Measurements from ENCODE around the gene LSM3. TPM values are rescaled to one million over a fixed set of nuclear protein-coding genes. Genes with fewer than 3 reads are reported as not detected.

LSM3 gene
- total RNA-seq, 1 experiment from 2014 or later = 11.9 TPM

DNA sequence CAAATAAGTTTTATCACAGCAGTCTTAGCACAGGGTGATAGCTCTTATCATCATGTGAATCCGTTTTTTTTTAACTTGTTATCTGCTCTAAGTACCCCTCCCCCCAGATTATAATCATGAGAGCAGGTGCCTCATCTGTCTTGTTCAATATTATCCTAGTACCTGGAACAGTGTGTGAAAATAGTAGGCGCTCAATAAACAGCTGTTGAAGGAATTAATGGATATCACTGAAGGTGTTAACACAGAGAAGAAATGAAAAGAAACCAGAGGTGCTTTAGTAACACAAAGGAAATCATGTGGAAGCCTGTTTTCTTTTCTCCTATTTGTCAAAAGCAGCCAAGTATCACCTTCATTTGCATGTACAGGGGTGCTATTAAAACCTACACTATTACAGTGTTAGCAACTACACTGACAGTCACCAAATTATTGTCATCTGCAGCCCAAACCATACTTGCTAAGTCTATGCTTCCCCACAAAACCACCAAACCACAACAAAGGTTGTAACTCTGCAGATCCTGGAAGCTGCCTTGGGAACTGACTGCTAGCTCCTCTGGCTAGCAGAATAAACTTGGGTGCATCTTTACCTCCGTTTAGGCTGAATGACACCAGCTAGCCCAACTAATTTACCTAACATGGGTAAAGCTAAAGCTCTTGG, 3.1 kb upstream of the LSM3 start:
- POLR2A ChIA-PET = no interaction called here
- intact Hi-C loops (cut with micrococcal nuclease; ENCODE audit: unreplicated experiment) = no loop called here
- in situ Hi-C loops (cut with HindIII; ENCODE audit: low pct_unique_long_range_greater_than_20kb, low sequenced_read_pairs) = no loop called here
- ATAC-seq = no peak
- BruUV-seq (replicated peaks) = no TSS peak
- H3K36me3 ChIP-seq (ENCODE audit: control insufficient read depth, insufficient read depth, low read length) = peaks cover 8% of the 10 kb centered on the region
- no peaks in the 10 kb centered on the region for H3K27me3 ChIP-seq (ENCODE audit: control insufficient read depth, insufficient read depth, low read length)
- CTCF ChIA-PET = no interaction called here
- peaks cover 19% of the 10 kb centered on the region for H3K4me1 ChIP-seq (ENCODE audit: control insufficient read depth, insufficient read depth, low read length)
- no peaks in the 10 kb centered on the region for H3K9me3 ChIP-seq (ENCODE audit: control insufficient read depth, insufficient read depth, low read depth, low read length)
- no peak for DNase-seq (ENCODE audit: low read depth, low spot score)
- H3K27ac ChIP-seq (ENCODE audit: low read length) = no peak overlapping the region
- TF ChIP-seq TCF7L2 (IDR thresholded peaks at IDR 0.05; ENCODE audit: low read depth, low read length) = no peak
- TF ChIP-seq POLR2AphosphoS5 (IDR thresholded peaks at IDR 0.05; ENCODE audit: low read depth, low read length) = no peak
- TF ChIP-seq SIN3A (IDR thresholded peaks at IDR 0.05; ENCODE audit: borderline replicate concordance, insufficient read depth, low read depth, low read length) = no peak
- no peak for TF ChIP-seq REST (IDR thresholded peaks at IDR 0.05; ENCODE audit: insufficient read depth in 1 of 2, low read depth in 2 of 2, low read length in 1 of 2)
- TF ChIP-seq, protein P1, sequence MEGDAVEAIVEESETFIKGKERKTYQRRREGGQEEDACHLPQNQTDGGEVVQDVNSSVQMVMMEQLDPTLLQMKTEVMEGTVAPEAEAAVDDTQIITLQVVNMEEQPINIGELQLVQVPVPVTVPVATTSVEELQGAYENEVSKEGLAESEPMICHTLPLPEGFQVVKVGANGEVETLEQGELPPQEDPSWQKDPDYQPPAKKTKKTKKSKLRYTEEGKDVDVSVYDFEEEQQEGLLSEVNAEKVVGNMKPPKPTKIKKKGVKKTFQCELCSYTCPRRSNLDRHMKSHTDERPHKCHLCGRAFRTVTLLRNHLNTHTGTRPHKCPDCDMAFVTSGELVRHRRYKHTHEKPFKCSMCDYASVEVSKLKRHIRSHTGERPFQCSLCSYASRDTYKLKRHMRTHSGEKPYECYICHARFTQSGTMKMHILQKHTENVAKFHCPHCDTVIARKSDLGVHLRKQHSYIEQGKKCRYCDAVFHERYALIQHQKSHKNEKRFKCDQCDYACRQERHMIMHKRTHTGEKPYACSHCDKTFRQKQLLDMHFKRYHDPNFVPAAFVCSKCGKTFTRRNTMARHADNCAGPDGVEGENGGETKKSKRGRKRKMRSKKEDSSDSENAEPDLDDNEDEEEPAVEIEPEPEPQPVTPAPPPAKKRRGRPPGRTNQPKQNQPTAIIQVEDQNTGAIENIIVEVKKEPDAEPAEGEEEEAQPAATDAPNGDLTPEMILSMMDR (IDR thresholded peaks at IDR 0.05) = no peak
- no peak overlapping the region for H3K4me3 ChIP-seq (ENCODE audit: low read depth in 2 of 2, low read length in 2 of 2)

- Histone ChIP-seq H3K4me3 (ENCODE audit: low read depth in 2 of 2, low read length in 2 of 2) (peak overlapping the region; percentile 79 to 99), H3K4me1 (ENCODE audit: control insufficient read depth, insufficient read depth, low read length) (peaks cover 19% of the 10 kb centered on the region), H3K27ac (ENCODE audit: low read length) (peak overlapping the region; percentile 92), H3K27me3 (ENCODE audit: control insufficient read depth, insufficient read depth, low read length) (no peaks in the 10 kb centered on the region), H3K9me3 (ENCODE audit: control insufficient read depth, insufficient read depth, low read depth, low read length) (no peaks in the 10 kb centered on the region), H3K36me3 (ENCODE audit: control insufficient read depth, insufficient read depth, low read length) (peaks cover 15% of the 10 kb centered on the region)
- TSS peak; percentile 75 for BruUV-seq (replicated peaks)
- TF ChIP-seq REST (IDR thresholded peaks at IDR 0.05; ENCODE audit: insufficient read depth in 1 of 2, low read depth in 2 of 2, low read length in 1 of 2) = no peak
- no peak for TF ChIP-seq SIN3A (IDR thresholded peaks at IDR 0.05; ENCODE audit: borderline replicate concordance, insufficient read depth, low read depth, low read length)
- TF ChIP-seq TCF7L2 (IDR thresholded peaks at IDR 0.05; ENCODE audit: low read depth, low read length) = no peak
- no peak for TF ChIP-seq POLR2AphosphoS5 (IDR thresholded peaks at IDR 0.05; ENCODE audit: low read depth, low read length)
- TF ChIP-seq, protein P1 (IDR thresholded peaks at IDR 0.05) = no peak
- peak; percentile 50 for ATAC-seq
- no peak for DNase-seq (ENCODE audit: low read depth, low spot score)
- in situ Hi-C loops (cut with HindIII; ENCODE audit: low pct_unique_long_range_greater_than_20kb, low sequenced_read_pairs) = no loop called here
- intact Hi-C loops (cut with micrococcal nuclease; ENCODE audit: unreplicated experiment) = no loop called here
- ChIA-PET POLR2A (interaction anchor here (0.6 to 1.0 kb wide), 4 partner anchors 25 to 53 kb away, joined by 4 to 5 read pairs (median 4); partner anchors contain the start of genes CHCHD4 and TMEM43), CTCF (no interaction called here)
These were observed 904 bp upstream of the LSM3 start for GRCh38 chr3:14177580-14178246.
